SU-DHL-6 (cell line): ENCODE data around the gene VRK3.
A peak's percentile ranks its signal among the peaks of the same experiment; 100 is the strongest.

Experiments used
- H2AFZ ChIP-seq: fragments of 200-600 bp; sonication (generic); 2 replicates; pipeline ENCODE4 v1.6.1; 2014; ENCODE audit warnings: low read depth, mild to moderate bottlenecking, moderate library complexity, mixed read lengths, antibody characterized with exemption, low read length; ENCODE audit not compliant: severe bottlenecking
- H3F3A ChIP-seq: fragments of 200-600 bp; shearing (Covaris generic); 2 replicates; pipeline ENCODE4 v1.6.0; 2016; ENCODE audit warnings: antibody characterized with exemption, mild to moderate bottlenecking; ENCODE audit not compliant: insufficient read depth
- H3K27ac ChIP-seq: fragments of 200-600 bp; sonication (generic); 2 replicates; pipeline ENCODE4 v1.5.1; 2016; ENCODE audit warnings: low read depth, mild to moderate bottlenecking, low read length, moderate library complexity, mixed read lengths
- H3K27me3 ChIP-seq: fragments of 200-600 bp; sonication (generic), shearing (Covaris generic); 2 replicates; pipeline ENCODE4 v1.6.0; 2014; ENCODE audit warnings: mild to moderate bottlenecking, low read length
- H3K36me3 ChIP-seq: fragments of 200-600 bp; sonication (generic); 2 replicates; pipeline ENCODE4 v1.6.1; 2014; ENCODE audit warnings: mild to moderate bottlenecking, low read length, mixed read lengths
- H3K4me2 ChIP-seq: fragments of 300-600, 200-600 bp; shearing (Covaris generic), sonication (generic); 2 replicates; pipeline ENCODE4 v1.6.0; 2014; ENCODE audit warnings: low read length, low read depth, mild to moderate bottlenecking; ENCODE audit not compliant: poor library complexity, severe bottlenecking
- H3K4me3 ChIP-seq: fragments of 200-600 bp; sonication (generic); 2 replicates; pipeline ENCODE4 v1.5.1; 2014; ENCODE audit warnings: antibody characterized with exemption, low read length, mild to moderate bottlenecking, mixed read lengths; ENCODE audit not compliant: insufficient read depth, poor library complexity, severe bottlenecking
- H3K79me2 ChIP-seq: fragments of 200-600 bp; sonication (generic); 2 replicates; pipeline ENCODE4 v1.6.1; 2014; ENCODE audit warnings: mild to moderate bottlenecking, low read length, moderate library complexity; ENCODE audit not compliant: insufficient read depth
- H3K9ac ChIP-seq: fragments of 200-600 bp; sonication (generic); 2 replicates; pipeline ENCODE4 v1.7.0; 2014; ENCODE audit warnings: mild to moderate bottlenecking, low read length
- H3K9me2 ChIP-seq: fragments of 200-600 bp; sonication (generic); replicated peaks from 2 replicates; pipeline ENCODE4 v1.6.1; 2014; ENCODE audit warnings: low read length; ENCODE audit not compliant: insufficient read depth
- H3K9me3 ChIP-seq: fragments of 200-600 bp; sonication (generic); 2 replicates; pipeline ENCODE4 v1.6.1; 2014; ENCODE audit warnings: low read length, mixed read lengths; ENCODE audit not compliant: insufficient read depth
- H4K20me1 ChIP-seq: fragments of 200-600 bp; sonication (generic); 2 replicates; pipeline ENCODE4 v1.6.1; 2014; ENCODE audit warnings: low read depth, mild to moderate bottlenecking, antibody characterized with exemption, low read length, moderate library complexity, mixed read lengths
- EZH2phosphoT487 ChIP-seq: fragments of 200-600 bp; sonication (generic), shearing (Covaris generic); conservative IDR thresholded peaks from 2 replicates; pipeline ENCODE4 v1.6.1; 2018; ENCODE audit warnings: mild to moderate bottlenecking, antibody characterized with exemption, low read length, moderate library complexity, mixed read lengths
- TF ChIP-seq, protein P1 (sequence below): fragments of 200-600 bp; sonication (generic); IDR thresholded peaks from one replicate; pipeline ENCODE4 v1.5.1; 2017; ENCODE audit warnings: antibody characterized with exemption, mild to moderate bottlenecking, low read length, moderate library complexity; ENCODE audit not compliant: insufficient read depth, poor library complexity, severe bottlenecking

Gene VRK3

GRCh38 chr19:49985871-49986270 is 39.3 kb downstream of the VRK3 start:
- H3K27me3 ChIP-seq, result no peaks in the 10 kb centered on the region
- H3K4me3 ChIP-seq, result no peak overlapping the region
- H3K27ac ChIP-seq, result no peak overlapping the region
- H3K9me2 ChIP-seq, result no peaks in the 10 kb centered on the region
- H3K9me3 ChIP-seq, result no peaks in the 10 kb centered on the region
- H3F3A ChIP-seq, result no peaks in the 10 kb centered on the region
- no peak for TF ChIP-seq EZH2phosphoT487
- TF ChIP-seq, protein P1, sequence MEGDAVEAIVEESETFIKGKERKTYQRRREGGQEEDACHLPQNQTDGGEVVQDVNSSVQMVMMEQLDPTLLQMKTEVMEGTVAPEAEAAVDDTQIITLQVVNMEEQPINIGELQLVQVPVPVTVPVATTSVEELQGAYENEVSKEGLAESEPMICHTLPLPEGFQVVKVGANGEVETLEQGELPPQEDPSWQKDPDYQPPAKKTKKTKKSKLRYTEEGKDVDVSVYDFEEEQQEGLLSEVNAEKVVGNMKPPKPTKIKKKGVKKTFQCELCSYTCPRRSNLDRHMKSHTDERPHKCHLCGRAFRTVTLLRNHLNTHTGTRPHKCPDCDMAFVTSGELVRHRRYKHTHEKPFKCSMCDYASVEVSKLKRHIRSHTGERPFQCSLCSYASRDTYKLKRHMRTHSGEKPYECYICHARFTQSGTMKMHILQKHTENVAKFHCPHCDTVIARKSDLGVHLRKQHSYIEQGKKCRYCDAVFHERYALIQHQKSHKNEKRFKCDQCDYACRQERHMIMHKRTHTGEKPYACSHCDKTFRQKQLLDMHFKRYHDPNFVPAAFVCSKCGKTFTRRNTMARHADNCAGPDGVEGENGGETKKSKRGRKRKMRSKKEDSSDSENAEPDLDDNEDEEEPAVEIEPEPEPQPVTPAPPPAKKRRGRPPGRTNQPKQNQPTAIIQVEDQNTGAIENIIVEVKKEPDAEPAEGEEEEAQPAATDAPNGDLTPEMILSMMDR, result no peak
- H3K36me3 ChIP-seq, result no peaks in the 10 kb centered on the region
- H4K20me1 ChIP-seq, result no peaks in the 10 kb centered on the region
- H3K9ac ChIP-seq, result no peak overlapping the region
- no peaks in the 10 kb centered on the region for H3K79me2 ChIP-seq
- no peak overlapping the region for H2AFZ ChIP-seq
- H3K4me2 ChIP-seq, result no peak overlapping the region

DNA sequence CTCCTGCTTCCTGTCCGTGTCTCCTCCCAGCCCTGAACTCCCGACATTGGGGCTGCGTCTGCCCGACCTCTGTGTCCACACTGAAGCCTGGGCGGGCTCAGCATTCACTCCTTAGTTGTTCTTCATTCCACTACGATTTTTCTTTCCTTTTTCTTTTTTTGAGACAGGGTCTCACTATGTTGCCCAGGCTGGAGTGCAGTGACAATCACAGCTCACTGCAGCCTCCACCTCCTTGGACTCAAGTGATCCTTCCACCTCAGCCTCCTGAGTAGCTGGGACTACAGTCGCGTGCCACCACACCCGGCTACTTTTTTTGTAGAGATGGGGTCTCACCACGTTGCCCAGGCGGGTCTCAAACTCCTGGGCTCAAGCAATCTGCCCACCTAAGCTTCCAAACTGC is 40.7 kb downstream of the VRK3 start:
- H3K27ac ChIP-seq, result no peak overlapping the region
- H3K27me3 ChIP-seq, result no peaks in the 10 kb centered on the region
- H4K20me1 ChIP-seq, result no peaks in the 10 kb centered on the region
- H3K36me3 ChIP-seq, result no peaks in the 10 kb centered on the region
- no peak overlapping the region for H3K4me2 ChIP-seq
- H2AFZ ChIP-seq, result no peak overlapping the region
- H3K9me3 ChIP-seq, result no peaks in the 10 kb centered on the region
- no peak for TF ChIP-seq EZH2phosphoT487
- TF ChIP-seq, protein P1, result no peak
- no peak overlapping the region for H3K9ac ChIP-seq
- no peaks in the 10 kb centered on the region for H3F3A ChIP-seq
- H3K79me2 ChIP-seq, result no peaks in the 10 kb centered on the region
- H3K4me3 ChIP-seq, result no peak overlapping the region
- no peaks in the 10 kb centered on the region for H3K9me2 ChIP-seq

DNA sequence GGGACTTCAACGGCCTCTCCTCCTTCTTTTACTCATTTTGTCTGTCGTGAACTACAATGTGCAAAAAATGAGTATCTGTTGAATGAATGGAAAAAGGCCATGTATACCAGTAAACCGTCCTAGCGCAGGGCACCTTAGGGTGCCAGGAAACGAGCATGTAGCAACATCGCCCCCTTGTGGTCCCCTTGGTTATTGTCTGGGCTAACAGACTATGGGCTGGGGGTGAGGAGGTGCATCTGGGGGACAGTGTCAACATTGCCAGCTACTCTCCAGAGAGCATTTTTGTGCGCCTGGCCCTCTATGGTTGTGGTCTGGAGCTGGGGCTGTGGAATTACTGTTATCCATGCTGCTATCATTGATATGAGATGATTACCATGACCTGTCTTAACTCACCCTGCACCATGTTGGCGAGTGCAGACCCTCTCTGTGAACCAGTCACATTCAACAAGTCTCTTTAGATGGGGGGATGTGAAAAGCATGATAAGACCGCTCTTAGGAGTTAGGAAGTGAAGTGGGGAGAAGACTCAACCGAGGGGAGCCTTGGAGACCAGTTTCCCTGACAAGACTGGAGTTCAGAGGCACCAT is 41.4 kb downstream of the VRK3 start:
- H3F3A ChIP-seq, result no peaks in the 10 kb centered on the region
- H3K36me3 ChIP-seq, result no peaks in the 10 kb centered on the region
- TF ChIP-seq EZH2phosphoT487, result no peak
- TF ChIP-seq, protein P1, result peak; percentile 86
- no peak overlapping the region for H3K27ac ChIP-seq
- no peak overlapping the region for H3K4me2 ChIP-seq
- H3K9me3 ChIP-seq, result no peaks in the 10 kb centered on the region
- no peaks in the 10 kb centered on the region for H3K27me3 ChIP-seq
- H2AFZ ChIP-seq, result no peak overlapping the region
- no peak overlapping the region for H3K4me3 ChIP-seq
- no peaks in the 10 kb centered on the region for H4K20me1 ChIP-seq
- H3K9me2 ChIP-seq, result no peaks in the 10 kb centered on the region
- no peaks in the 10 kb centered on the region for H3K79me2 ChIP-seq
- no peak overlapping the region for H3K9ac ChIP-seq
